MM.1S (cell line): Measurements from ENCODE around the gene DNAH8.

Experiments
- CTCF ChIP-seq: fragments of 300-600 bp; sonication (generic); IDR thresholded peaks from 2 replicates; pipeline ENCODE4 v1.5.1; 2016; ENCODE audit warnings: antibody characterized with exemption, low read length, mixed read lengths
- EZH2 ChIP-seq: fragments of 300-600 bp; sonication (generic); optimal IDR thresholded peaks from 2 replicates; pipeline ENCODE3; 2017; ENCODE audit warnings: low read depth, mild to moderate bottlenecking, antibody characterized with exemption, low read length, mixed read lengths

- no peak for TF ChIP-seq CTCF
- no peak for TF ChIP-seq EZH2
Measured at GRCh38 chr6:38705924-38706323, 9.2 kb upstream of the DNAH8 start.
